Measurements from ENCODE around the gene CALML6.
A peak's percentile ranks its signal among the peaks of the same experiment; 100 is the strongest.

CALML6 gene

GRCh38 chr1:1907098-1907736 lies 7.8 kb upstream of the CALML6 start:
- H3K27ac ChIP-seq (ENCODE audit: low read depth, low read length): peak overlapping the region; percentile 13
- peaks cover 19% of the 10 kb centered on the region for H3K79me1 ChIP-seq (ENCODE audit: low read length)
- H4K8ac ChIP-seq (ENCODE audit: low read depth, low read length): peak overlapping the region; percentile 63
- no peak overlapping the region for H2AFZ ChIP-seq (ENCODE audit: insufficient read depth, low read length, poor library complexity)
- peak overlapping the region; percentile 11 for H2BK5ac ChIP-seq (ENCODE audit: low read depth, low read length, poor library complexity)
- H2BK12ac ChIP-seq (ENCODE audit: low read length): no peak overlapping the region
- H2BK120ac ChIP-seq (ENCODE audit: insufficient read depth, low read length, poor library complexity): peak overlapping the region; percentile 40
- WGBS (ENCODE audit: extremely low coverage, insufficient coverage, insufficient read length): no CpG with 5 or more reads among the region's 8 CpGs
- H3K9me3 ChIP-seq (ENCODE audit: insufficient read depth, low read depth, low read length): peaks cover 3% of the 10 kb centered on the region
- H4K12ac ChIP-seq (ENCODE audit: low read depth, low read length): no peak overlapping the region
- no peak overlapping the region for H3K9ac ChIP-seq (ENCODE audit: low read length)
- peak overlapping the region; percentile 36 for H3K14ac ChIP-seq (ENCODE audit: low read length)
- H3K4me2 ChIP-seq (ENCODE audit: low read length): no peak overlapping the region
- peaks cover 8% of the 10 kb centered on the region for H3K79me2 ChIP-seq (ENCODE audit: control insufficient read depth, insufficient read depth, low read length, poor library complexity)
- no peaks in the 10 kb centered on the region for H3K27me3 ChIP-seq (ENCODE audit: insufficient read depth, low read length)
- H3K4me1 ChIP-seq (ENCODE audit: control insufficient read depth in 1 of 2, insufficient read depth in 2 of 2, low read length in 2 of 2): peaks cover 13 to 18% of the 10 kb centered on the region in 2 experiments
- H3K4ac ChIP-seq (ENCODE audit: low read depth, low read length): no peak overlapping the region
- H4K91ac ChIP-seq (ENCODE audit: low read depth, low read length): peak overlapping the region; percentile 82
- peak overlapping the region; percentile 66 for H3K18ac ChIP-seq (ENCODE audit: low read length)
- DNase-seq: peak; percentile 85 to 97
- no peaks in the 10 kb centered on the region for H3K36me3 ChIP-seq (ENCODE audit: control insufficient read depth in 1 of 2, insufficient read depth in 2 of 2, low read length in 2 of 2)
- H3K23ac ChIP-seq (ENCODE audit: low read length): no peak overlapping the region
- no peak overlapping the region for H3K4me3 ChIP-seq (ENCODE audit: low read depth, low read length)
- peak overlapping the region; percentile 4 for H2AK5ac ChIP-seq (ENCODE audit: low read length)

DNA sequence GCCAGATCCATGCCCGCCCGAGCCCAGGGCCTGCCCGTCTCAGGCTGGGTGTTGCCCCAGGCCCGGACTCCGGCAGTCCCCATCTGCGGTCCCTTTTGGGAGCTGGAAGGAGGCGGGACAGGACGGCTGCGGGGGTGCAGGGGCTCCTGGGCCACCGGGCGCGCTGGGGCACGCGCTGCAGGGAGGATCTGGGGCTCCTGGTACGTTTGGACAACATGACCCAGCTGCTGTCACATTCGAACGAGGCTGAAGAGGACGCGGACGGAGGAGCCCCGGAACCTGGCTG lies 6.6 kb upstream of the CALML6 start:
- H3K9me3 ChIP-seq (ENCODE audit: insufficient read depth, low read depth, low read length): no peaks in the 10 kb centered on the region
- H3K79me1 ChIP-seq (ENCODE audit: low read length): peaks cover 19% of the 10 kb centered on the region
- peak overlapping the region; percentile 50 for H3K27ac ChIP-seq (ENCODE audit: low read depth, low read length)
- H3K4me1 ChIP-seq (ENCODE audit: control insufficient read depth in 1 of 2, insufficient read depth in 2 of 2, low read length in 2 of 2): peaks cover 13 to 18% of the 10 kb centered on the region in 2 experiments
- H3K18ac ChIP-seq (ENCODE audit: low read length): peak overlapping the region; percentile 88
- peak overlapping the region; percentile 78 for H2BK5ac ChIP-seq (ENCODE audit: low read depth, low read length, poor library complexity)
- peak overlapping the region; percentile 93 for H3K9ac ChIP-seq (ENCODE audit: low read length)
- DNase-seq: no peak
- peak overlapping the region; percentile 40 for H4K12ac ChIP-seq (ENCODE audit: low read depth, low read length)
- H3K4me2 ChIP-seq (ENCODE audit: low read length): peak overlapping the region; percentile 75
- H2BK12ac ChIP-seq (ENCODE audit: low read length): peak overlapping the region; percentile 85
- H3K4ac ChIP-seq (ENCODE audit: low read depth, low read length): peak overlapping the region; percentile 89
- H2BK120ac ChIP-seq (ENCODE audit: insufficient read depth, low read length, poor library complexity): peak overlapping the region; percentile 84
- no peak overlapping the region for H3K23ac ChIP-seq (ENCODE audit: low read length)
- H3K79me2 ChIP-seq (ENCODE audit: control insufficient read depth, insufficient read depth, low read length, poor library complexity): peaks cover 8% of the 10 kb centered on the region
- H2AK5ac ChIP-seq (ENCODE audit: low read length): peak overlapping the region; percentile 97
- WGBS (ENCODE audit: extremely low coverage, insufficient coverage, insufficient read length): no CpG with 5 or more reads among the region's 21 CpGs
- peak overlapping the region; percentile 81 for H3K4me3 ChIP-seq (ENCODE audit: low read depth, low read length)
- H4K91ac ChIP-seq (ENCODE audit: low read depth, low read length): peak overlapping the region; percentile 92
- no peaks in the 10 kb centered on the region for H3K36me3 ChIP-seq (ENCODE audit: control insufficient read depth in 1 of 2, insufficient read depth in 2 of 2, low read length in 2 of 2)
- H3K14ac ChIP-seq (ENCODE audit: low read length): peak overlapping the region; percentile 97
- H4K8ac ChIP-seq (ENCODE audit: low read depth, low read length): peak overlapping the region; percentile 96
- H2AFZ ChIP-seq (ENCODE audit: insufficient read depth, low read length, poor library complexity): peak overlapping the region; percentile 98
- no peaks in the 10 kb centered on the region for H3K27me3 ChIP-seq (ENCODE audit: insufficient read depth, low read length)

DNA sequence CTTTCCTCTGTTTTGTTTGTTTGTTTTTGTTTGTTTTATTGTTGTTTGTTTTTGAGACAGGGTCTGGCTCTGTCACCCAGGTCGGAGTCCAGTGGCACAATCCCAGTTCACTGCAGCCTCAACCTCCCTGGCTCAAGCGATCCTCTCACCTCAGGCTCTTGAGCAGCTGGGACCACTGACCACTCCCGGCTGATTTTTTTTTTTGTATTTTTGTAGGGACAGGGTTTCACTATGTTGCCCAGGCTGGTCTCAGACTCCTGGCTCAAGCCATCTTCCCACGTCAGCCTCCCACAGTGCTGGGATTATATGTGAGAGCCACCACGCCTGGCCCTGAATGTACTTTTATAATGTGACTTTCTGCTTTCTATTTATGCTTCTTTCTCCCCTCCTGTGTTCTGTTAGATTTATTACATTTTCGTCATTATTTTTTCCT lies 5.0 kb upstream of the CALML6 start:
- no CpG with 5 or more reads among the region's 6 CpGs for WGBS (ENCODE audit: extremely low coverage, insufficient coverage, insufficient read length)

DNA sequence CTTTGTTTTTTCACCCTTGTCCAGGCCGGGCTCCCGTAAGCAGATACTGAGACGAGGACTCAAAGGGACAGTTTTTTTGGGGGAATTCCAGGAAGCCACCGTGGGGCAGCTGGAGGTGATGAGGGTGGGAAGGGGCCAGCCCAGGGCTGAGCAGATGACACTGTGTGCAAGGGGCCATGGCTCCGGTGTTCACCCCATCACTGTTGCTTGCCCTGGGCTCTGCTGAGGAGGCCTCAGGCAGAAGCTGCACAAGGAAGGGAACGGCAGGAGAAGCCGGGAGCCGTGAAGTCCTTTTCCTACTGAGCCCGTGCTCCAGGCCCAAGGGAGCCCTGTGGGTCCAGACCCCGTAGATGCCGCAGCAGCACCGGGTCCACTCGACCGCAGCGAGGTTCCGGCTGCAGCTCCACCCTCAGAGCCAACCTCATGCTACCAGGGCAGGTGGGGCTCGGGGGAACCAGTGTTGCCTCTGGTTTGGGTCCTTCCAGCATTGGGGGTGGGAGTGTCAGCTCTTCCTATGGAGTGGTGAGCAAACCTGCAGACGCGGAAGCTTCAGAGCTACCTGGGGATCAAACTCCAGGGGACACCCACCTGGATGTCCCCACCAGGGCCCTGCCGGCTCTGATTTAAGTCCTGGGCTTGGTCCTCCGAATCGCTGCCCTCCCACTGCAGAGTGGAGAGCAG lies 4.3 kb upstream of the CALML6 start:
- Histone ChIP-seq H2AK5ac (ENCODE audit: low read length) (no peak overlapping the region), H2BK120ac (ENCODE audit: insufficient read depth, low read length, poor library complexity) (no peak overlapping the region), H2BK5ac (ENCODE audit: low read depth, low read length, poor library complexity) (no peak overlapping the region), H3K14ac (ENCODE audit: low read length) (no peak overlapping the region), H3K79me1 (ENCODE audit: low read length) (peaks cover 19% of the 10 kb centered on the region), H3K4me3 (ENCODE audit: low read depth, low read length) (no peak overlapping the region), H4K12ac (ENCODE audit: low read depth, low read length) (no peak overlapping the region), H3K27me3 (ENCODE audit: insufficient read depth, low read length) (no peaks in the 10 kb centered on the region), H3K36me3 (ENCODE audit: control insufficient read depth in 1 of 2, insufficient read depth in 2 of 2, low read length in 2 of 2) (no peaks in the 10 kb centered on the region), H3K4me2 (ENCODE audit: low read length) (no peak overlapping the region), H3K27ac (ENCODE audit: low read depth, low read length) (no peak overlapping the region), H4K8ac (ENCODE audit: low read depth, low read length) (no peak overlapping the region), H3K79me2 (ENCODE audit: control insufficient read depth, insufficient read depth, low read length, poor library complexity) (peaks cover 8% of the 10 kb centered on the region), H3K4ac (ENCODE audit: low read depth, low read length) (no peak overlapping the region), H2AFZ (ENCODE audit: insufficient read depth, low read length, poor library complexity) (no peak overlapping the region), H3K4me1 (ENCODE audit: control insufficient read depth in 1 of 2, insufficient read depth in 2 of 2, low read length in 2 of 2) (peaks cover 15 to 24% of the 10 kb centered on the region in 2 experiments), H3K18ac (ENCODE audit: low read length) (no peak overlapping the region), H2BK12ac (ENCODE audit: low read length) (no peak overlapping the region), H4K91ac (ENCODE audit: low read depth, low read length) (no peak overlapping the region), H3K9ac (ENCODE audit: low read length) (no peak overlapping the region), H3K9me3 (ENCODE audit: insufficient read depth, low read depth, low read length) (no peaks in the 10 kb centered on the region), H3K23ac (ENCODE audit: low read length) (no peak overlapping the region)
- no CpG with 5 or more reads among the region's 22 CpGs for WGBS (ENCODE audit: extremely low coverage, insufficient coverage, insufficient read length)
- no peak for DNase-seq

More for the DNA sequence above, 5.0 kb upstream of the CALML6 start:
- Histone ChIP-seq H4K8ac (ENCODE audit: low read depth, low read length) (peak overlapping the region; percentile 72), H2AK5ac (ENCODE audit: low read length) (no peak overlapping the region), H4K12ac (ENCODE audit: low read depth, low read length) (no peak overlapping the region), H2AFZ (ENCODE audit: insufficient read depth, low read length, poor library complexity) (no peak overlapping the region), H3K4ac (ENCODE audit: low read depth, low read length) (no peak overlapping the region), H4K91ac (ENCODE audit: low read depth, low read length) (peak overlapping the region; percentile 25), H2BK120ac (ENCODE audit: insufficient read depth, low read length, poor library complexity) (no peak overlapping the region), H3K36me3 (ENCODE audit: control insufficient read depth in 1 of 2, insufficient read depth in 2 of 2, low read length in 2 of 2) (no peaks in the 10 kb centered on the region), H3K79me1 (ENCODE audit: low read length) (peaks cover 19% of the 10 kb centered on the region), H2BK12ac (ENCODE audit: low read length) (no peak overlapping the region), H3K27ac (ENCODE audit: low read depth, low read length) (no peak overlapping the region), H3K4me1 (ENCODE audit: control insufficient read depth in 1 of 2, insufficient read depth in 2 of 2, low read length in 2 of 2) (peaks cover 15 to 24% of the 10 kb centered on the region in 2 experiments), H2BK5ac (ENCODE audit: low read depth, low read length, poor library complexity) (no peak overlapping the region), H3K14ac (ENCODE audit: low read length) (no peak overlapping the region), H3K79me2 (ENCODE audit: control insufficient read depth, insufficient read depth, low read length, poor library complexity) (peaks cover 8% of the 10 kb centered on the region), H3K4me3 (ENCODE audit: low read depth, low read length) (no peak overlapping the region), H3K9me3 (ENCODE audit: insufficient read depth, low read depth, low read length) (no peaks in the 10 kb centered on the region), H3K9ac (ENCODE audit: low read length) (no peak overlapping the region), H3K23ac (ENCODE audit: low read length) (no peak overlapping the region), H3K18ac (ENCODE audit: low read length) (no peak overlapping the region), H3K27me3 (ENCODE audit: insufficient read depth, low read length) (no peaks in the 10 kb centered on the region), H3K4me2 (ENCODE audit: low read length) (peak overlapping the region; percentile 53)
- no peak for DNase-seq

Data from trophoblast cell (in vitro differentiated cells and primary cell).